Rectal smooth muscle tissue (tissue), 1 donor: ENCODE data around the gene USH1G.

Experiments used
- H3K27ac ChIP-seq: one replicate; pipeline ENCODE4 v1.7.0; 2013; ENCODE audit warnings: low read depth, low read length, inconsistent platforms
- H3K27me3 ChIP-seq: one replicate; pipeline ENCODE4 v1.7.0; 2013; ENCODE audit warnings: low read length; ENCODE audit not compliant: control insufficient read depth, insufficient read depth
- H3K36me3 ChIP-seq: one replicate; pipeline ENCODE4 v1.7.0; 2013; ENCODE audit warnings: low read length; ENCODE audit not compliant: control insufficient read depth, insufficient read depth
- H3K4me1 ChIP-seq: one replicate; pipeline ENCODE4 v1.7.0; 2013; ENCODE audit warnings: low read length; ENCODE audit not compliant: control insufficient read depth, insufficient read depth
- H3K4me3 ChIP-seq: one replicate; pipeline ENCODE4 v1.7.0; 2013; ENCODE audit warnings: low read length
- H3K9ac ChIP-seq: one replicate; pipeline ENCODE4 v1.7.0; 2013; ENCODE audit warnings: low read length

Gene USH1G

GRCh38 chr17:74882517-74883240 lies 40.4 kb downstream of the USH1G start:
- Histone ChIP-seq H3K9ac (no peak overlapping the region), H3K4me1 (no peaks in the 10 kb centered on the region), H3K27ac (no peak overlapping the region), H3K27me3 (peaks cover 2% of the 10 kb centered on the region), H3K4me3 (no peak overlapping the region), H3K36me3 (no peaks in the 10 kb centered on the region)

- H3K4me1 ChIP-seq: no peaks in the 10 kb centered on the region
- no peak overlapping the region for H3K4me3 ChIP-seq
- H3K27ac ChIP-seq: no peak overlapping the region
- peaks cover 2% of the 10 kb centered on the region for H3K27me3 ChIP-seq
- no peak overlapping the region for H3K9ac ChIP-seq
- no peaks in the 10 kb centered on the region for H3K36me3 ChIP-seq
These were observed 42.0 kb downstream of the USH1G start for GRCh38 chr17:74881073-74881472.

DNA sequence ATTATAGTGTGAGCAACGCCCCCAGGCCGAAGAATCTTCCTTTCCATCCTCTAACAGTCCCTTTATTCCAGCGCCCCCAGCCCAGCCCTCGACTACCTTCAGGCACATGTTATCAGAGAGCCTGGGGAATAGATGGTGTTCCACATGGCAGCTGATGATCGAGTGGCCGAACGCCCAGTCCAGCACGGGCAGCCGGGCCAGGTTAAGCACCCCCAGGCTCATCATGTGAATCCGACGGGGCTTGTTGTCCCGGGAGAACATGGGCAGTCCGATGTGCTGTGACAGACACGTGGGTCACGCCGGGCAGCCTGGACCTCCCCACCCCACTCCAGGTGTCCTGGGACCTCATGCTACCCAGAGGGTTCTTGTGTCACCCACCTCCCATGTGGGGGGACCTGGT lies 43.7 kb downstream of the USH1G start:
- Histone ChIP-seq H3K27me3 (no peaks in the 10 kb centered on the region), H3K4me1 (no peaks in the 10 kb centered on the region), H3K9ac (no peak overlapping the region), H3K4me3 (no peak overlapping the region), H3K36me3 (no peaks in the 10 kb centered on the region), H3K27ac (no peak overlapping the region)

DNA sequence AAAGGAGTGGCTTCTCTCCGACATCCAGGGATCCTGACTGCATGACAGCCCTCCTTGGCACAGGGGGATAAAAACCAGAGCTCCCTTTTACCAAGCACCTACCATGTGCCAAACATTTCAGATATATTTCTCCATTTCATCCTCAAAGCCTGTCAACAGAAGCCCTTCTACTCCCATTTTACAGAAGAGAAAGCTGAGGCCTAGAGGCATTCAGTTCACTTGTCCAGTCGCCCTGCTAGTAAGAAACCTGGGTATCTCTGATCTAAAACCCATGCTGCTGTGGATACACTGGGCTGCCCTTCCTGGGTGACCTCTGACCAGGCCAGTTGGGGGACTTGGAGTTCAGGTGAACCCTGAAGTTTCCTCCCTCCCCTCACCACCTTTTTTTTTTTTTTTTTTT lies 44.4 kb downstream of the USH1G start:
- Histone ChIP-seq H3K4me3 (no peak overlapping the region), H3K27ac (no peak overlapping the region), H3K4me1 (peaks cover 3% of the 10 kb centered on the region), H3K27me3 (no peaks in the 10 kb centered on the region), H3K9ac (no peak overlapping the region), H3K36me3 (no peaks in the 10 kb centered on the region)

- Histone ChIP-seq H3K4me3 (no peak overlapping the region), H3K27ac (no peak overlapping the region), H3K9ac (no peak overlapping the region)
These were observed 45.2 kb downstream of the USH1G start for GRCh38 chr17:74877592-74878548.

DNA sequence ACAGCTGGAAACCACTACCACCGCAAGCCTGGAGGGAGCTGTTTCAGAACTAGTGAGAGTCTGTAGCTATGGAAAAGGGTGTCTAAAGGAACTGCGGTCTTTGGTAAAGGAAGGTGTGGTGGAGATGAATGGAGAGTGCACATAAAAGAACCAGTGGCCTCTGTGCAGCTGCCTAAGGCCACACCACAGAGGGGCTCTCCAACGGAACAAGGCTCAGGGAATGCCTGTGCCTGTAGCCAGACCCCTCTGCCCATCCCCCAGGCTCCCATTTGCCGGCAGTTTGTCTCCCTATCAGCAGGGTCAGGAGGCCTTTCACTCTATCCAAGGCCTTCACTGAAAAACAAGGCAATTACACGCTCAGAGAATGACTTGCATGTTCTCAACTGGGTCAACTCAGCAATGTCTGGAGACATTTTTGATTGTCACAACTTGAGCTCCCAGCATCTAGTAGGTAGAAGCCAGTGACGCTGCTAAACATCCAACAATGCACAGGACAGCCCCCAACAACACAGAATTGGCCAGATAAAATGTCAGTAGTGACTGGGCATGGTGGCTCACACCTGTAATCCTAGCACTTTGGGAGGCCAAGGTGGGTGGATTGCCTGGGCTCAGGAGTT lies 47.0 kb downstream of the USH1G start:
- Histone ChIP-seq H3K27ac (no peak overlapping the region), H3K4me1 (peaks cover 7% of the 10 kb centered on the region)

More at GRCh38 chr17:74877592-74878548, 45.2 kb downstream of the USH1G start:
- Histone ChIP-seq H3K4me1 (peaks cover 3% of the 10 kb centered on the region), H3K27me3 (no peaks in the 10 kb centered on the region), H3K36me3 (no peaks in the 10 kb centered on the region)

GRCh38 chr17:74875155-74875976 lies 47.7 kb downstream of the USH1G start:
- Histone ChIP-seq H3K27ac (no peak overlapping the region), H3K4me3 (no peak overlapping the region), H3K27me3 (no peaks in the 10 kb centered on the region), H3K9ac (no peak overlapping the region), H3K4me1 (peaks cover 7% of the 10 kb centered on the region), H3K36me3 (no peaks in the 10 kb centered on the region)

More for the DNA sequence above, 47.0 kb downstream of the USH1G start:
- Histone ChIP-seq H3K36me3 (no peaks in the 10 kb centered on the region), H3K4me3 (no peak overlapping the region), H3K9ac (no peak overlapping the region), H3K27me3 (no peaks in the 10 kb centered on the region)

DNA sequence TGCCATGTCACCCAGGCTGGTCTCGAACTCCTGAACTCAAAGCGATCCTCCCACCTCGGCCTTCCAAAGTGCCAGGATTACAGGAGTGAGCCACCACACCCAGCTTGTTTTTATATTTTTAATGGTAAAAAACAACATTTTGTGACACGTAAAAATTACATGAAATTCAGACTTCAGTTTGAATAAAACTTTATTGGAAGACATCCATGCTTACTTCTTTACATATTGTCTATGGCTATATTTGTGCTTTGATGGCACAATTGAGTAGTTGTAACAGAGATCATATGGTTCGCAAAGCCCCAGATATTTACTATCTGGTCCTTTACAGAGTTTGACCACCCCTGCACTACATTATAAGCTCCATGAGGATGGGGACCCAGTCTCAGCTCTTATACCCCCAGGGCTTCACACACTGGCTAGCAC lies 48.4 kb downstream of the USH1G start:
- no peak overlapping the region for H3K9ac ChIP-seq
- no peaks in the 10 kb centered on the region for H3K27me3 ChIP-seq
- no peaks in the 10 kb centered on the region for H3K36me3 ChIP-seq
- H3K4me3 ChIP-seq: no peak overlapping the region
- H3K4me1 ChIP-seq: peaks cover 7% of the 10 kb centered on the region
- no peak overlapping the region for H3K27ac ChIP-seq

- H3K4me3 ChIP-seq: peak overlapping the region; percentile 93
- H3K27me3 ChIP-seq: no peaks in the 10 kb centered on the region
- peak overlapping the region; percentile 92 for H3K9ac ChIP-seq
- H3K36me3 ChIP-seq: no peaks in the 10 kb centered on the region
- H3K4me1 ChIP-seq: peaks cover 7% of the 10 kb centered on the region
- peak overlapping the region; percentile 94 for H3K27ac ChIP-seq
These were observed 49.0 kb downstream of the USH1G start for GRCh38 chr17:74873874-74874614.

DNA sequence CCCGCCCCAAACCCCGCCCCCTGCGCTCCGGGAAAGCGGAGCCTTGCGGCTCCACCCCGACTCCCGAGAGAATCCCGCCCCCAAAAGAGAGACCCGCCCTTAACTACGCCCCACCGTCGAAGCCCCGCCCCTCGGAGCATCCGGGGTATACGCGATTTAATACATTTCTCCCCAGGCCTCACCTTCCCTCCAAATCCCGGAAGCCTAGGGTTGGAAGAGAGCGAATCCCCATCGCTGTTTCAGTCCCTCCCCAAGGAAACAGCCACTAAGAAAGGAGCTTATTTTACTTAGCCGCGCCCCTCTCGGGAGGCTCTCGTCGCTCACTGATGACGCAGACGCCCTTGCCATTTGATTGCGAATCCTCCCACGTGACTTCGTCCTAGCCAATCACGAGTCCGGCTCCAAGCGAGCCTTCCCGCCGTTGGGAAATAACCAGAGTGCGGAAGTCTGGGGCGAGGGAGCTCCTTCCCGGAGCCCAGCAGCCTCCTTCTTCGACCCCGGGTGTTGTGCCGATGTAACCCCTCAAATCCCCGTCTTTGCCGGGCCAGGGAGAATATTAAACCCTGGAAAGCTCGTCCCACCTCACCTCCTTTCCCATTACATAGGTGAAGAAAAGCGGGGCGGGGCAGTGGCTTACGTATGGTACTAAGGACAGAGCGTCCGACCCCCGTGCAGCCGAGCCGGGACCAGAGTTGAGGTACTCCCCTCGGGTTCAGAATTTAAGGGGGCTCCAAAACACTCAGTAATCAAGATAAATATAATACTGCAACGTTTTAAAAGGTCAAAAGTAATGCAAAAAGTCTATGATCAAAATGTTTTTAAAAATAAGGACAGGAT lies 49.8 kb downstream of the USH1G start:
- no peaks in the 10 kb centered on the region for H3K27me3 ChIP-seq
- H3K4me3 ChIP-seq: peak overlapping the region; percentile 93
- peak overlapping the region; percentile 92 for H3K9ac ChIP-seq
- H3K36me3 ChIP-seq: no peaks in the 10 kb centered on the region
- peak overlapping the region; percentile 94 for H3K27ac ChIP-seq
- H3K4me1 ChIP-seq: peaks cover 7% of the 10 kb centered on the region
